22Rv1 (cell line): ENCODE data around the gene DGKG.

Source experiments
- CTCF ChIP-seq: fragments of 450-650 bp; IDR thresholded peaks from 2 replicates; pipeline ENCODE4 v1.5.1; 2017; ENCODE audit warnings: mild to moderate bottlenecking
- ZFX ChIP-seq: fragments of 450-650 bp; IDR thresholded peaks from 2 replicates; pipeline ENCODE4 v1.6.1; 2017; ENCODE audit warnings: antibody characterized with exemption, borderline replicate concordance

GRCh38 chr3:186171521-186171920 is 190.5 kb downstream of the DGKG start:
- TF ChIP-seq CTCF, result no peak
- TF ChIP-seq ZFX, result no peak
